GM19351 (cell line): ENCODE measurements around the gene C2CD4B.

Experiments used
- ATAC-seq: cut with Tn5 transposase; IDR thresholded peaks from one replicate; pipeline ENCODE4 v1.9.1; 2021; ENCODE audit warnings: mild to moderate bottlenecking, moderate library complexity; ENCODE audit not compliant: unreplicated experiment

Gene C2CD4B, protein sequence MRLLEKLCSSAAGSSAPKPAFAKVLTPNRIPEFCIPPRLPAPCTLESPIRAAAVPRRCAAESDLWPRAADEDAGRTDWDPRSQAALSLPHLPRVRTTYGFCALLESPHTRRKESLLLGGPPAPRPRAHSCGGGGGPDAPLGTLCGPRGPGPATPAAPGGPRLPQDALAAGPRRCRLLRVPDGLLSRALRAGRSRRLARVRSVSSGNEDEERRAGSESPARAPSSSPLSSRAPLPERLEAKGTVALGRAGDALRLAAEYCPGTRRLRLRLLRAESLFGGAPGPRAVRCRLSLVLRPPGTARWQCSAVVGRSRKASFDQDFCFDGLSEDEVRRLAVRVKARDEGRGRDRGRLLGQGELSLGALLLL

DNA sequence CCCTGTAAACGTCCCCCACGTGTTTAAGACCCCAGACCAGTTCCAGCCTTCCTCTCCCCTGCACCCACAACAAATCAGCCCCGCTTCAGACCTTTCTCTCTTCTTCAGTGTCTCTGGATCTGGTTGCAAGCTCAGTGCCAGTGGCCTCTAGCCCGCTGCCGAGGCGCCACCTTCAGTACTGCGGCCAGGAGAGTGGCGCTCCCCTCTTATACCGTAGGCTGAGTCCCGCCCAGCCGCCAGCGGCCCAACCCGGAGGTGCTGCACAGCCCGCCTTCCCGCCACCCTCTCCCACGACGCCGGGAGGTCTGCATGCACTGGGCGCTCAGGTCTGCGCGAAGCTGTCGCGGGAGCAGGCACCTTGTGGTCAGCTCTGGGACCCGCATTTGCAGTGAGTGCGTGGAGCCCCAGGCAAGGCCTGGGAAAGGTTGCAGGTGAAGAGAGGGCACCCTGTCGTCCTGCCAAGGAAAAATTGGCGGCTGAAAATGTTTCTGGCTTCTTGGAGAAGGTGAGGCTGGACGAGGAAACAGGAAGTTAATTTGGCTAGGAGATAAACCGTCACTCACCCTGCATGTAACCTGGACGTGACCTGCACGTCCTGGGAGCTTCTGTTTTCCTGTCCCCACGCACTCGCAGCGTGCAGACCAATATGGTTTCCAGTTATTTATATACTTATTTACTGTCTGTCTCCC is at the start of gene C2CD4B:
Gene C2CD4B (minus strand): TSS at position 182 of the 689 bp plus-strand sequence. CDS start 301 bp downstream, outside the sequence.
- ATAC-seq = no peak

DNA sequence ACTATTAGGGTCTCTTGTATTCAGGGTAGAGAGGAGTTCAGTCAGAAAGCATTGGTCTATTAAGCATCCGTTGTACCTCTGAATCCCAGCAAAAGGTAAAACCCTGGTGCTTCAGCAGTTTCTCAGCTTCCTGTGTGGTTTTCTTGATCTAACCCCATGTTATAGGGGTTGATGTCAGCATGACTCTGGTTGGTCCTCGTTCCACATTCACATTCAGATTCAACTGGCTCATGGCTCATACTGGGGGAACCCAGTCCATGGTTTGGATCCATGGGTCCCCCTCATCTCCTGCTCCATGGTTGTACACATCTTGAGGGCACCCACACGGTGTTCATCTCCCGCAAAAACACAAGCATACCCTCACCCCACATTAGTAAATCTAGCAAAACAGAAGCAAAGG is 47.7 kb upstream of the C2CD4B start:
- no peak for ATAC-seq

DNA sequence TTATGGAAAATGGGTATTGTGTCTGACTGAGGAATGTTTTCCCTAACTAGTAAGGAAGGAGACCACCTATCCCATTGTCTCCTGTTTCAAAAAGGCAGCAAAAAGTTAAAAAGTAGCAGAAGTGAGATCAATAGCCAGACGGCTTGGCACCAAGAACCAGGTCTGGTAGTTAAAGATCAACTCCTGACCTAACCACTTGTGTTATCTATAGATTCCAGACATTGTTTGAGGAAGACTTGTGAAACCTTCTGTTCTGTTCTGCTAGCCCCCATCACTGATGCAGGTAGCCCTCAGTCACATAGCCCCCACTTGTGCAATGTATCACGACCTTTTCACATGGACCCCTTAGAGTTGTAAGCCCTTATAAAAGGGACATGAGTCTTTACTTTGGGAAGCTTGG is 46.3 kb upstream of the C2CD4B start:
- ATAC-seq = no peak

DNA sequence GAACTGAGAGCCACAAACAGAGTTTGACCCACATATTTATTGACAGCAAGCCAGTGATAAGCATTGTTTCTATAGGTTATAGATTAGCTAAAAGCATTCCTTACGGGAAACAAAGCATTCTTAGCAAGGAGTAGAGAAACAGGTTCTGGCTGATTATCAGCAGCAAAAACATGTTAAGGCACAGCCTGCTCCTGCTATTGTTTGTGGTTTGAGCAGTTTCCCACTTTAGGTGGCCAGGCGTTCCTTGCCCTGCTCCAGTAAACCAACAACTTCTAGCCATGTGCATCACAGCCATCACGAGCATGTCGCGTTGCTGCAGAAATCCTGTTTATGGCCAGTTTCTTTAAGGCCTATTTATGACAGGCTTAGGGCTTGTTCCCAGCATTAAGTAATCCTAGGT is 44.7 kb upstream of the C2CD4B start:
- ATAC-seq = no peak

DNA sequence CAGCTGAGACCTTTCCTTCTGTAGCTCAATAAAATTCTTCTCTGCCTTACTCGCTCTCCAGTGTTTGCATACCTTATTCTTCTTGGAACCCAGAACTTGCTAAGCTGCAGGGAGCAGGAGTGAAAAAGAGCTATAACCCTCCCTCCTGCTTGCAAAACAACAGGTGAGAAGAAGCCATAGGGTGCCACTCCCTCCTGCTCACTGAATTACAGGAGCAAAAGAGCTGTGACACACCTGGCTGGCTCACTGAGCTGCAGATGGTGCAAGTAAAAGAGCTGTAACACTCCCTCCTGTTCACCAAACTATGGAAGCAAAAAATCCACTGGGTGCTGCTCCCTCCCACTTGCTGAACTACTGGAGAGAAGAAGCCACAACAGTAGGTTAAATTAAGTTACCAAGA is 44.2 kb upstream of the C2CD4B start:
- no peak for ATAC-seq

DNA sequence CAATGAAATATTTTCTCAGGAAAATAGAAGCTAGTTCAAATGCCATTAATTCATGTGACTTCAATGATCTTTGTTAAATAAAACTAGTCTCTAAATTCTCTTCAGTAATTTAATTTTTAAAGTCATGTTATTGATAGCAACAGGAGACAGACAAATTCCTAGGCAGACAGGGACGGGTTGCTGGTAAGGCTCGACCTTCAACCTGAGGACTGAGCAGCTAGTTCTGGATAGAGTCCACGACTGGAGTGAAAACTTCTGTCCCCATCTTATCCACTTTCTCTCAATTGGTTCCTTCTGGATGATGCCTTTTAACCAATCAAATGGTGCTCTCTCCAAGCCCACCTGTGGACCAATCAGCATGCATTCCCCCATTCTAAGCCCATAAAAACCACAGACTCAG is 43.8 kb upstream of the C2CD4B start:
- ATAC-seq = no peak

DNA sequence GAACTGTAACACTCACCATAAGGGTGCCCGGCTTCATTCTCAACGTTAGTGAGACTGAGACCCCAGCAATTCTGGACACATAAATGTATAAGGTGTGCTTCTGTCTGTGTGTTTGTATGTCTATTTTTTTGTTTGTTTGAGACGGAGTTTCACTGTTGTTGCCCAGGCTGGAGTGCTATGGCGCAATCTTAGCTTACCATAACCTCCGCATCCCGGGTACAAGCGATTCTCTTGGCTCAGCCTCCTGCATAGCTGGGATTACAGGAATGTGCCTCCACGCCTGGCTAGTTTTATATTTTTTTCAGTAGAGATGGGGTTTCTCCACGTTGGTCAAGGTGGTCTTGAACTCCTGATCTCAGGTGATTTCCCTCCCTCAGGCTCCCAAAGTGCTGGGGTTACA is 43.3 kb upstream of the C2CD4B start:
- ATAC-seq = no peak

DNA sequence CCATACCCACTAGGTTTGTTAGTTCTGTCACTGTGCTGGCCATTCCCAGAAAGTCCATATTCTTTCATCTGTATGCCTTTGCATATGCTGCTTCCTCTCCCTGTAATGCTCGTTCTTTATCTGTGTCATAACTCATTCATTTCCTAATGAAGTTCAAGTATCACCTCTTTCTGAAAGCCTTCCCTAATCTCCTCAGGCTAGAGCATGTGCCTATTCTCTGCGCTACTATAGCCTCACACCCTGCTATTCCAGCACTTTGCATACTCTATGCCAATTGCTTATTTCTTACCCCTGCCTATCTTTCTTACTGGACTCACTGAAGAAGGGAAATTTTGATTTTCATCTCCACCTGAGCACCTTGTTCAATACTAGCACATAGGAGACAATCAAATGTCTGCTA is 25.6 kb upstream of the C2CD4B start:
- ATAC-seq = no peak

DNA sequence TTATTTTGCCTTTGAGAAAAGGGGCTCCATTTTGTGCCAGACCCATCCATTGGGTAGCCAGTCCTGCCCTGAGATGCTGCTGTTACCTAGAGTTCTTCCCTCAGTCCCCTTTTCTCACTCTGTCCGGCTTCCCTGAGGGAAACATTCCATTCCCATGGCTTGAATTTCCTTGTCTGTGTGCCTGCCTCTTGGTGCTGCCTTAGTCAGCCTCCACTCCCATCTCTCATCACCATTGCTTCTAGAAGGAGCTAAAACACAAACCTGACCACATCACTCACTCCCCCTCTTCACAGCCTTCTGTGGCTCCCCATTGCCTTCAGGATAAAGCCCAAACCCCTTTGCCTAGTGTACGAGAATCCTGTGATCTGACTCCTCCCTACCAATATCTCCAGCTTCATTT is 25.2 kb upstream of the C2CD4B start:
- no peak for ATAC-seq

DNA sequence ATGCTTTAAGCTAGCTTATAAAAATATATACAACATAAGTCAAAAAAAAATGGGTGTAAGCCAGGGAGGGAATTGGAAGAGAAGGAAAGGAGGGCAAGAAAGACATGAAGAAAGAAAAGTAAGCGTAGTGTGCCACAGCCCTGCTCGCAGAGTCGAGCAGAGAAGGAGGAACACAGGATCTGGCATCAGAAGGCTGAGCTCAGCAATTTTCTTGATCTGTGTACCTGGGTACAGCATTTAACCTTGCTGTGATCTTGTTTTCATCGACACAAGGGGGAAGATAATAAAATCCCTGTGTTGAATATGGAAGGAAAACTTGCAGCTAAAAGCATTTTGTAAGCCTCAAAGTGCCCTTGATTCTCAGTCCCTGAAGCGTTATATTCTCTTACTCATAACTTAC is 23.7 kb upstream of the C2CD4B start:
- no peak for ATAC-seq

DNA sequence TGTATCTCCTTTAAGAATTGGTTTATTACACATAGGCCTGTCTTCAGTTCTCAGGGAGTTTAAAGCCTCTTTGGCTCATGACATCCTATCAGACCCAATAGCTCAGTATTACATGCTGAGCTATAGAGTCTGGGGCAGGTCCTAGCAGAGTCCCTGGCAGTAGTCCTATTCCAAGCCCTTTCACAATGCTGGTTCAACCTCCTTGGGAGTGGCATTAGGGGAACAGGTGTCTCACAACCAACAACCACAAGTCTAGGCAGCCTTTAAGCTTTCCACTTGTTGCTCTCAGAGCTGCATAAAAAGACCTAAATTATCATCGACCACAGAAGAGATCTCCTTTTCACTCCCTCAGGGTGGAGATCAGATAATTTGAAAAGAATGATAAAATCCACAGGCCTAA is 22.8 kb upstream of the C2CD4B start:
- ATAC-seq = no peak

DNA sequence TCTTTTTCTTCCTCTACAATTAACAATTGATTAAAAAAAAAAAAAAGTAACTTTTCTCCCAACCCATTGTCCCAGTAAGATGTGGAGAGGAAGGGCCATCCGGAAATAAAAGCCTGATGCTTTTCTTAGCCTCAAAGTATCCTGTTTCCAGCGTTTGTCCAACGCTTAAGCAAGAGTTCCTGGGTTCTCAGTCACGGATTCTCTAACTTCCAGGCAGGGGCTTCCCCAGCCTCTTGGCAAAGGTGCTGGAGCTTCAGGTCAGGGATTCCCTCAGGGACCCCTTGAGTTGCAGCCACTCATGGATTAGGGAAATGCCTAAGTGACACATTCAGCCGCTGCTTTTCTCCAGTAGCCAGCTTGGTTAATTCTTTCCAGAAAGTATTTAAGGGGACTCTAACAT is 22.3 kb upstream of the C2CD4B start:
- ATAC-seq = no peak

DNA sequence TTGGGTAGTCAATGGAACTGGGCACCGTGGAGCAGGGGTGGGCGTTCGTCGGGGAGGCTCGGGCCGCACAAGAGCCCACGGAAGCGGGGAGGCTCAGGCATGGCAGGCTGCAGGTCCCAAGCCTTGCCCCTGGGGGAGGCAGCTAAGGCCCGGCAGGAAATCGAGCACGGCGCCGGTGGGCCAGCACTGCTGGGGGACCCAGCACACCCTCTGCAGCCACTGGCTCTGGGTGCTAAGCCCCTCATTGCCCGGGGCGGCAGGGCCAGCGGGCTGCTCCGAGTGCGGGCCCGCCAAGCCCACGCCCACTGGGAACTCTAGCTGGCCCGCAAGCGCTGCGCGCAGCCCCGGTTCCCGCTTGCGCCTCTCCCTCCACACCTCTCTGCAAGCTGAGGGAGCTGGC is 21.5 kb upstream of the C2CD4B start:
- no peak for ATAC-seq

DNA sequence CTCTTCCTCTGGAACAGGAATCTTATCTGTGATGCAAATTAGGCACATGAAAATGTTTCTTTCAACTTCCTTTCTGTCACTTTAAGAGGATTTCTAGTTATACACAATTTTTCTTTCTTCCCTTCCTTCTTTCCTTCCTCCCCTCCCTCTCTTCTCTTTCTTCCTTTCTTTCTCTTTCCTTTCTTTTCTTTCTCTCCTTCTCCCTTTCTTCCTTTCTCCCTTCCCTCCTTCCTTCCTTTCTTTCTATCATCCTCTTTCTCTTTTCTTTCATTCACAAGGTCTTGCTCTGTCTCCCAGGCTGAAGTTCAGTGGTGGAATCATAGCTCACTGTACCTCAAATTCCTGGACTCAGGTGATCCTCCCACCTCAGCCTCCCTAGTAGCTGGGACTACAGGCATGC is 18.0 kb upstream of the C2CD4B start:
- ATAC-seq = no peak

DNA sequence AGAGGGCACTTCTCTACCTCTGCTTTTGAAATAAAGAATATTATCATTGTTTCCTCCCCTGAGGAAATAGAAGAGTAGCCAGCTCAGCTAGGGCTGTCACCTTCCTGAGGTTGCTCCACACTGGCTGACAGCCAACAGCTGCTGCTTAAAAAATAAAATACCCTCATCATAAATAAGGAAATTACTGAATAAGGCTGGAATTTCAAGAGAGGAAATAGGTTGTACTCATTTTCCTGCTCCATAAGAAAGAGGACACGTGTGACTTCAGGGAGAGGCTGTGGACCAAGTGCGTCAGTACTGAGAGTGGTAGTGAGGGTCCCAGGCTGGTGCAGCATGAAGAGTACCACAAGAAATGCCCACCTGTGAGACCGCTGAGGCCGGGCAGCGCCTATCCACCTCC is 8.1 kb upstream of the C2CD4B start:
- no peak for ATAC-seq

DNA sequence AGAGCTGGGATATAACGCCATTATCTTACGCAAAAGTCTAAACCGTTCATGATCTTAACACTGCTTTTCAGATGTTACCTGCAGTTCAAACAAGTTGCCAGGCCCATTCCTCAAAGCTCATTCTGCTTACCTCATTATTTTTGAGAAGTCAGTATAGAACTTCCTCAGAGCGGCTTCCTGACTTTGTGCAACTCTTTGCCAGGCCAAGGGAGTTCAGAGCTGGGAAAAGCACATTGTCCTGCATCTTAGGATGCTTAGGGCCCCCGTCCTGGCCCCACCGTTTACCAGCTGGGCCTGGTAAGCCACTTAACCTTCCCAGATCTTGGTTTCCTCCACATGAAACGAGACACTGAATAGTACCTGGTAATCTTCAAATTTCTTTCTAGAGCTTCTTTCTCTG is 6.8 kb upstream of the C2CD4B start:
- no peak for ATAC-seq

DNA sequence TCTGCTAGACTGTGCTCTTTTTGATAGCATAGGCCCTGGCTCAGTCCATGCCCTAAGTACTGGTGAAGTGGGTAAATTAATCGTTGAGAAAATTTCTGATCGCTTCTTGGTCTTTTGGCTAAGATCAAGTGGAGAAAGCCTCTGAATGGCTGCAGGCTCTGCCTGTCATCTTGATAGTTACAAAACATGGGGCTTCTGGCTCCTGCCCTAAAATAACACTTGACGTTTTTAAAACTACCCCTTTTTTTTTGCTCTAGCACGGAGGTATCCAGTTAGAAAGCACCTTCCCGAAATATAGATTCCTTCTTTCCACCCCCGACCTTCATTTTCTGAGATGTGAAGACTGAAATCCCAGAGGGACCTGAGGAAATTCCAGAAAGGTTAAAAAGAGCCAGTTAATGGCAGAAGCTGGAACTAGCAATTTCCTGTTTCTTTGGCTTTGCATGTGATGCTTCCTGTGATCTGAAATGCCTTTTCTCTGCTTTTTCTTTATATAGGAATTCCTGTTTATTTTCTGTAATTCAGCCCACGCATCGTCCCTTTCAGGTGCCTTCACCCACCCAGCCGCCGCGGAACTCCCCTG is 799 bp upstream of the C2CD4B start:
- ATAC-seq = no peak

DNA sequence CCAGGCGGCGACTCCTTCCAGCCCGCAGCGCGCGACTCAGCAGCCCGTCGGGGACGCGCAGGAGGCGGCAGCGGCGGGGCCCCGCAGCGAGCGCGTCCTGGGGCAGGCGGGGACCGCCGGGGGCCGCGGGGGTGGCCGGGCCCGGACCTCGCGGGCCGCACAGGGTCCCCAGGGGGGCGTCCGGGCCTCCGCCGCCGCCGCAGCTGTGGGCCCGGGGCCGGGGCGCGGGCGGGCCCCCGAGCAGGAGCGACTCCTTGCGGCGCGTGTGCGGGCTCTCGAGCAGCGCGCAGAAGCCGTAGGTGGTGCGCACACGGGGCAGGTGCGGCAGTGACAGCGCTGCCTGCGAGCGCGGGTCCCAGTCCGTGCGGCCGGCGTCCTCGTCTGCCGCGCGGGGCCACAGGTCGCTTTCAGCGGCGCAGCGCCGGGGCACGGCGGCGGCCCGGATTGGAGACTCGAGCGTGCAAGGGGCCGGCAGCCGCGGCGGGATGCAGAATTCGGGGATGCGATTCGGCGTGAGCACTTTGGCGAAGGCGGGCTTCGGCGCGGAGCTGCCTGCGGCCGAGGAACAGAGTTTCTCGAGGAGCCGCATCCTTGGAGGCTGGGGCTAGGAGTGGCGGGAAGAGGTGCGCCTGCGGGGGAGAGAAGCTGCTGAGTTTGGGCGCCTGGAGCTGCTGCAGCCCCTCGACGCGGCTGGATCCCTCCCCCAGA is 535 bp downstream of the C2CD4B start:
- no peak for ATAC-seq

DNA sequence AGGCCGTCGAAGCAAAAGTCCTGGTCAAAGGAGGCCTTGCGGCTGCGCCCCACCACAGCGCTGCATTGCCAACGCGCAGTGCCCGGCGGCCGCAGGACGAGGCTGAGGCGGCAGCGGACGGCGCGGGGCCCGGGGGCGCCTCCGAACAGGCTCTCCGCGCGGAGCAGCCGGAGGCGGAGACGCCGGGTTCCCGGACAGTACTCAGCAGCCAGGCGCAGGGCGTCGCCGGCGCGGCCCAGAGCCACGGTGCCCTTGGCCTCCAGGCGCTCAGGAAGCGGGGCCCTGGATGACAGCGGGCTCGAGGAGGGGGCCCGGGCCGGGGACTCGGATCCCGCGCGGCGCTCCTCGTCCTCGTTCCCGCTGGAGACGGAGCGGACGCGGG is 1.1 kb downstream of the C2CD4B start:
- no peak for ATAC-seq

DNA sequence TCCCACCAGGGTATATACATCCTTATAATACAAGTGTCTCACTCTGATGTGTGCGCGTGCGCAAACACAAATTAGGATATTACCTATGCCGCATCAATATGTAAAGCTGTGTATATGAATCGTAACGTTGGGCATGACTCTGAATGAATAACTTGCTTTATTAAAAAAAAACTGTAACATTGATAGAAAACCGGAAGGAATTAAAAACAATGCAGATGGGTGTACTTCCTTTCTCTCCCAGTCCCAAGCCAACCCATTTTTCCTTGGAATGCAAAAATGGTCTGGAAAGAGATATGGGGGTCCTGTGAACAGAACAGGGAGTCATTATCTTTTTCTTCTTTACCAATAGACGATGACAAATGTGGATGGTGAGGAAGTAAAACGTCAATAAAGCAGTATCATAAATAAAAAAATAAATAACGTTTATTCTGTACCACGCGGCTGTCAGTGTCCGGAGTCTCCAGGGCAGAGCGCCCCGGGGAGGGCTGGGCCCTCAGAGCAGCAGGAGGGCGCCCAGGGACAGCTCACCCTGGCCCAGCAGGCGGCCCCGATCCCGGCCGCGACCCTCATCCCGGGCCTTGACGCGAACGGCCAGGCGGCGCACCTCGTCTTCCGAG is 1.6 kb downstream of the C2CD4B start:
- no peak for ATAC-seq

DNA sequence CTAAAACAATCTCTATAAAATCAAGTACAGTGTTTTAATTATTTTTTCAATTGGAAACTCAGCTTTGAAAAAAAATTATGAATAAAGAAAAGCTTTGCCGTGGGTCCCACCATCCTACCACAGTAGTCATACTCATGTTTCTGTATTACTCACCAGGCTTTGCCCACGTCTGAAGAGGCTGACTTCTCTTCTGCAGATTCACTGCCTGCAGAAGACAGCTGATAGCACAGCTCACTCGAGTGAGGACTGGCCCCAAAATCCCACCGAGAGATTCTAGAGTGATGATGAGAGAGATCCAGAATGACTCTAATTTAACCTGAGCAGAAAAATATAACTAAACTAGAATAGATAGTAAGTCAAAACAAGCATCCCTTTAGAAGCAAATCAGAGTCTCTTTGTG is 11.9 kb downstream of the C2CD4B start:
- no peak for ATAC-seq
